PFSK-1 (cell line): ENCODE data around the gene COQ10B. TPM values are rescaled to one million over a fixed set of nuclear protein-coding genes. Genes with fewer than 3 reads are reported as not detected.

Source experiments
- FOXP2 ChIP-seq: optimal IDR thresholded peaks from 2 replicates; pipeline ENCODE3; 2011; ENCODE audit warnings: borderline replicate concordance, control low read depth, inconsistent platforms; ENCODE audit not compliant: insufficient read depth; ENCODE audit errors: extremely low read length, extremely low read depth
- POLR2AphosphoS5 ChIP-seq: IDR thresholded peaks from 2 replicates; pipeline ENCODE4 v1.6.1; 2012; ENCODE audit warnings: low read depth, mild to moderate bottlenecking, control low read depth, low read length, moderate library complexity
- REST ChIP-seq, 2 experiments: IDR thresholded peaks; 2 replicates each; pipeline versions ENCODE4 v1.6.1 to v1.8.0; 2011 to 2012; ENCODE audit warnings: low read depth in 2 of 2, low read length in 2 of 2, control low read depth in 1 of 2, inconsistent platforms in 1 of 2, mild to moderate bottlenecking in 1 of 2, moderate library complexity in 1 of 2; ENCODE audit not compliant: insufficient read depth in 1 of 2
- SIN3A ChIP-seq: IDR thresholded peaks from 2 replicates; pipeline ENCODE4 v1.6.1; 2012; ENCODE audit warnings: mild to moderate bottlenecking, low read length, moderate library complexity, borderline replicate concordance; ENCODE audit not compliant: insufficient read depth
- TAF1 ChIP-seq: IDR thresholded peaks from 2 replicates; pipeline ENCODE4 v1.6.1; 2012; ENCODE audit warnings: low read length, control low read depth, borderline replicate concordance; ENCODE audit not compliant: insufficient read depth
- polyA plus RNA-seq: library from polyadenylated mRNA; unstranded; fragments of >200 nt; gene quantifications from one replicate; pipeline ENCODE4 v1.2.1, GENCODE V29; 2012; ENCODE audit warnings: low read depth, missing spikeins; ENCODE audit not compliant: insufficient read length

Gene COQ10B
- polyA plus RNA-seq, result 14.2 TPM

GRCh38 chr2:197453123-197453913 lies at the start of gene COQ10B:
Gene COQ10B (plus strand): TSS chr2:197453552. CDS start chr2:197453561, 9 bp downstream.
- TF ChIP-seq FOXP2, result peak; percentile 79
- TF ChIP-seq REST (IDR thresholded peaks at IDR 0.05; ENCODE audit: insufficient read depth in 1 of 2, low read depth in 2 of 2, low read length in 2 of 2), result no peak
- TF ChIP-seq POLR2AphosphoS5, result peak; percentile 80
- peak; percentile 27; the same call in 1 of the 2 replicates for TF ChIP-seq SIN3A
- TF ChIP-seq TAF1, result no peak

- TF ChIP-seq POLR2AphosphoS5 (no peak), SIN3A (no peak), FOXP2 (no peak), REST (IDR thresholded peaks at IDR 0.05; ENCODE audit: insufficient read depth in 1 of 2, low read depth in 2 of 2, low read length in 2 of 2) (no peak), TAF1 (no peak)
Observed at GRCh38 chr2:197405582-197405981, 47.8 kb upstream of the COQ10B start.

GRCh38 chr2:197414039-197414438 lies 39.3 kb upstream of the COQ10B start:
- TF ChIP-seq FOXP2 (no peak), REST (IDR thresholded peaks at IDR 0.05; ENCODE audit: insufficient read depth in 1 of 2, low read depth in 2 of 2, low read length in 2 of 2) (no peak), POLR2AphosphoS5 (no peak), TAF1 (no peak), SIN3A (no peak)

- TF ChIP-seq REST (IDR thresholded peaks at IDR 0.05; ENCODE audit: insufficient read depth in 1 of 2, low read depth in 2 of 2, low read length in 2 of 2) (no peak), FOXP2 (no peak), POLR2AphosphoS5 (no peak), TAF1 (no peak), SIN3A (no peak)
Observed at GRCh38 chr2:197414515-197414914, 38.8 kb upstream of the COQ10B start.
